HepG2 (cell line): ENCODE data around the gene ALPI. TPM values are rescaled to one million over a fixed set of nuclear protein-coding genes. Genes with fewer than 3 reads are reported as not detected.
"Not testable (repeated sequence)": the region's sequence is repeated elsewhere in the genome, so short reads cannot be mapped to it uniquely, and the experiment has no call there.

Source experiments
- ATAC-seq: fragments of 200-7000 bp; cut with Tn5 transposase; 3 replicates; pipeline ENCODE4 v1.9.1; 2020; ENCODE audit warnings: mild to moderate bottlenecking, moderate library complexity
- BruUV-seq: library from RNA; stranded (reverse); fragments of 400-500 nt; replicated peaks from 2 replicates; lab custom pipeline; 2021; lab: Mats Ljungman, UMichigan
- CTCF ChIA-PET: fragments of 300-600 bp; formaldehyde crosslinking; extraction: SDS; loops from one replicate; lab custom pipeline; 2021; ENCODE audit warnings: low total read pairs, inconsistent platforms, low intra/inter-chr PET ratio; lab: Yijun Ruan, JAX
- POLR2A ChIA-PET: fragments of 350-600 bp; sonication (Branson Sonifier 250); formaldehyde crosslinking; loops from one replicate; lab custom pipeline; 2020; ENCODE audit warnings: antibody characterized with exemption, inconsistent platforms; lab: Yijun Ruan, JAX
- DNase-seq: peaks from one replicate; pipeline ENCODE4 v3.0.0-alpha.2; 2015; ENCODE audit warnings: low spot score
- FAIRE-seq: peaks from 3 replicates; lab custom pipeline; 2011; peaks lifted over from hg19 to GRCh38; lab: Jason Lieb, UNC
- H2AFZ ChIP-seq: one replicate; pipeline ENCODE4 v1.6.1; 2011; ENCODE audit warnings: low read length, inconsistent platforms
- H3K27ac ChIP-seq: fragments of 300-600 bp; 3 replicates; pipeline ENCODE4 v1.8.0; 2011; ENCODE audit warnings: mixed run types, mild to moderate bottlenecking, mixed read lengths, low read length, inconsistent platforms; ENCODE audit not compliant: insufficient read depth; ENCODE audit errors: extremely low read length
- H3K27me3 ChIP-seq, 2 experiments: fragments of 200-600 bp in 1 of 2; 2 replicates in 1 of 2; 3 replicates in 1 of 2; pipeline versions ENCODE4 v1.6.0 to v1.8.0; 2011; ENCODE audit warnings: low read length in 2 of 2, mild to moderate bottlenecking in 2 of 2, moderate library complexity in 2 of 2, inconsistent platforms in 1 of 2; ENCODE audit not compliant: insufficient read depth in 2 of 2, control insufficient read depth in 1 of 2
- H3K36me3 ChIP-seq, 2 experiments: fragments of 200-600 bp in 1 of 2; replicated peaks in 1 of 2; 2 replicates in 1 of 2; 3 replicates in 1 of 2; pipeline versions ENCODE4 v1.5.1 to v1.8.0; 2011; ENCODE audit warnings: low read length in 2 of 2, inconsistent platforms in 1 of 2; ENCODE audit not compliant: insufficient read depth in 2 of 2, control insufficient read depth in 1 of 2
- H3K4me1 ChIP-seq: 2 replicates; pipeline ENCODE4 v1.5.1; 2012; ENCODE audit warnings: low read length, inconsistent platforms; ENCODE audit not compliant: insufficient read depth
- H3K4me2 ChIP-seq: 2 replicates; pipeline ENCODE4 v1.6.0; 2011; ENCODE audit warnings: low read depth, low read length, inconsistent platforms
- H3K4me3 ChIP-seq, 3 experiments: fragments of 200-600 bp in 1 of 3; sonication (generic), shearing (Covaris generic) in 1 of 3; replicated peaks in 1 of 3; 2 replicates each; pipeline ENCODE4 v1.5.1; 2011 to 2016; ENCODE audit warnings: low read length in 3 of 3, inconsistent platforms in 2 of 3, low read depth in 2 of 3, mild to moderate bottlenecking in 2 of 3, control low read depth in 1 of 3, mixed read lengths in 1 of 3; ENCODE audit not compliant: insufficient read depth in 1 of 3
- H3K79me2 ChIP-seq: one replicate; pipeline ENCODE4 v1.6.1; 2011; ENCODE audit warnings: low read length, inconsistent platforms; ENCODE audit not compliant: insufficient read depth
- H3K9ac ChIP-seq: 2 replicates; pipeline ENCODE4 v1.6.0; 2011; ENCODE audit warnings: mild to moderate bottlenecking, low read depth, low read length, inconsistent platforms; ENCODE audit not compliant: insufficient read depth
- H3K9me3 ChIP-seq: 2 replicates; pipeline ENCODE4 v1.5.1; 2012; ENCODE audit warnings: mild to moderate bottlenecking, low read length
- H4K20me1 ChIP-seq: 2 replicates; pipeline ENCODE4 v1.6.0; 2011; ENCODE audit warnings: inconsistent platforms, mild to moderate bottlenecking, low read length, moderate library complexity; ENCODE audit not compliant: insufficient read depth
- ELF4 ChIP-seq: sonication (generic); formaldehyde crosslinking; IDR thresholded peaks from 2 replicates; pipeline ENCODE4 v1.5.0; 2020; ENCODE audit warnings: missing genetic modification reagents, mild to moderate bottlenecking, moderate library complexity, borderline replicate concordance
- HDAC2 ChIP-seq: sonication (generic); formaldehyde crosslinking; IDR thresholded peaks from 2 replicates; pipeline ENCODE4 v1.4.0; 2020; ENCODE audit warnings: missing genetic modification reagents
- ZBTB7B ChIP-seq: sonication (generic); formaldehyde crosslinking; IDR thresholded peaks from 2 replicates; pipeline ENCODE4 v1.4.0; 2020; ENCODE audit warnings: missing genetic modification reagents
- ZIK1 ChIP-seq: sonication (generic); formaldehyde crosslinking; IDR thresholded peaks from 2 replicates; pipeline ENCODE4 v1.5.0; 2020; ENCODE audit warnings: mild to moderate bottlenecking, low read depth, missing genetic modification reagents, borderline replicate concordance
- ZNF136 ChIP-seq: sonication (generic); formaldehyde crosslinking; IDR thresholded peaks from 2 replicates; pipeline ENCODE4 v1.8.1; 2022; ENCODE audit warnings: low read depth, mild to moderate bottlenecking, moderate library complexity, missing genetic modification reagents
- ZNF414 ChIP-seq: sonication (generic); formaldehyde crosslinking; IDR thresholded peaks from 2 replicates; pipeline ENCODE4 v1.5.0; 2020; ENCODE audit warnings: missing genetic modification reagents
- ZNF598 ChIP-seq: sonication (generic); formaldehyde crosslinking; IDR thresholded peaks from 2 replicates; pipeline ENCODE4 v1.5.1; 2020; ENCODE audit warnings: mild to moderate bottlenecking, missing genetic modification reagents, borderline replicate concordance
- WGBS: methylation state at CpG from one replicate; pipeline ENCODE4 v1.1.6; 2017; ENCODE audit warnings: low lambda C conversion rate; 5-methylcytosine and 5-hydroxymethylcytosine counted together
- in situ Hi-C: cut with HindIII; loops from 2 replicates; pipeline ENCODE4 v1.10.0; 2017; ENCODE audit warnings: low pct_unique_long_range_greater_than_20kb; ENCODE audit not compliant: extremely low pct_ligation_motif_present
- intact Hi-C: fragments of 100-400 bp; cut with micrococcal nuclease; formaldehyde crosslinking; loops from one replicate; pipeline ENCODE4 v1.10.0; 2022; ENCODE audit not compliant: unreplicated experiment
- polyA plus RNA-seq, 8 experiments: library from polyadenylated mRNA; depleted of rRNA in 3 of 8; stranded (reverse) in 7 of 8; unstranded in 1 of 8; fragments of >200 nt; fragmentation: Illumina TruSeq in 4 of 8; extraction: Trizol in 4 of 8; gene quantifications; 2 replicates each; pipeline versions ENCODE4 v1.2.1 to v1.2.3, GENCODE V29; 2011 to 2016; ENCODE audit warnings: low read depth in 4 of 8, missing spikeins in 1 of 8, mixed read lengths in 1 of 8; ENCODE audit not compliant: insufficient read depth in 1 of 8
- total RNA-seq, 5 experiments: library from RNA; depleted of rRNA; stranded (reverse); fragments of >200 nt; fragmentation: Illumina TruSeq; extraction: Trizol; gene quantifications; 2 replicates each; pipeline ENCODE4 v1.2.3, GENCODE V29; 2016; ENCODE audit warnings: low read depth in 1 of 5

Gene ALPI
- total and polyA plus RNA-seq, 2 of the 13 experiments (the other 11 are each of a cell fraction or from before 2014, with no cell fraction given): not detected

- WGBS: 36% methylated on average over 9 of the region's 12 CpGs
- no peaks in the 10 kb centered on the region for H3K79me2 ChIP-seq
- intact Hi-C loops (loop anchor here (2.0 kb wide), 1 partner anchor 588 kb away; no protein-coding TSS in a partner anchor), in situ Hi-C loops (loop anchor here (5.0 kb wide), 1 partner anchor 534 kb away; no protein-coding TSS in a partner anchor)
- TF ChIP-seq HDAC2 (CRISPR knock-in tag): no peak
- TF ChIP-seq ZNF136 (CRISPR knock-in tag): no peak
- TF ChIP-seq ZIK1 (CRISPR knock-in tag): no peak
- TF ChIP-seq ZBTB7B (CRISPR knock-in tag): no peak
- TF ChIP-seq ELF4: no peak
- TF ChIP-seq ZNF414: no peak
- no peak for TF ChIP-seq ZNF598
- no peak overlapping the region for H2AFZ ChIP-seq
- H3K4me1 ChIP-seq: peaks cover 15% of the 10 kb centered on the region
- H3K27ac ChIP-seq: no peak overlapping the region
- H3K36me3 ChIP-seq: no peaks in the 10 kb centered on the region
- CTCF ChIA-PET: interaction anchor here (0.5 to 2.4 kb wide), 6 partner anchors 22 to 589 kb away, joined by 3 to 11 read pairs (median 4); no protein-coding TSS in a partner anchor
- FAIRE-seq: no peak
- H3K27me3 ChIP-seq: peaks cover 13 to 25% of the 10 kb centered on the region in 2 experiments; a peak in 3 of 5 replicates
- no peak for ATAC-seq
- DNase-seq: no peak
- BruUV-seq: no TSS peak
- no peaks in the 10 kb centered on the region for H3K9me3 ChIP-seq
- H4K20me1 ChIP-seq: no peaks in the 10 kb centered on the region
- POLR2A ChIA-PET: no interaction called here
- H3K9ac ChIP-seq: no peak overlapping the region
- no peak overlapping the region for H3K4me3 ChIP-seq
- H3K4me2 ChIP-seq: no peak overlapping the region
Measured at GRCh38 chr2:232441147-232441651, 14.8 kb upstream of the ALPI start.

GRCh38 chr2:232441922-232442321 lies 14.0 kb upstream of the ALPI start:
- H3K79me2 ChIP-seq, H3K4me2 ChIP-seq, H2AFZ ChIP-seq, H3K4me3 ChIP-seq, H3K27ac ChIP-seq, H3K9me3 ChIP-seq, H4K20me1 ChIP-seq, CTCF ChIA-PET, BruUV-seq, H3K9ac ChIP-seq, ATAC-seq, DNase-seq, POLR2A ChIA-PET, FAIRE-seq, H3K36me3 ChIP-seq: not testable (repeated sequence)
- H3K27me3 ChIP-seq: peaks cover 12 to 27% of the 10 kb centered on the region in 2 experiments; a peak in 4 of 5 replicates
- H3K4me1 ChIP-seq: peaks cover 15% of the 10 kb centered on the region
- in situ Hi-C loops: loop anchor here (5.0 kb wide), 1 partner anchor 535 kb away; no protein-coding TSS in a partner anchor
- 20% methylated on average over 3 of the region's 10 CpGs for WGBS
- intact Hi-C loops: loop anchor here (2.0 kb wide), 1 partner anchor 589 kb away; no protein-coding TSS in a partner anchor

- H3K79me2 ChIP-seq, H3K36me3 ChIP-seq, intact Hi-C loops, POLR2A ChIA-PET, FAIRE-seq, BruUV-seq, H3K27ac ChIP-seq, CTCF ChIA-PET, H2AFZ ChIP-seq, H3K4me3 ChIP-seq, ATAC-seq, H3K4me2 ChIP-seq, H4K20me1 ChIP-seq, H3K9me3 ChIP-seq, H3K9ac ChIP-seq, DNase-seq: not testable (repeated sequence)
- Histone ChIP-seq H3K27me3 (peaks cover 9 to 27% of the 10 kb centered on the region in 2 experiments; a peak in 4 of 5 replicates), H3K4me1 (peaks cover 19% of the 10 kb centered on the region)
- 33% methylated on average over 3 of the region's 13 CpGs for WGBS
- in situ Hi-C loops: loop anchor here (5.0 kb wide), 1 partner anchor 535 kb away; no protein-coding TSS in a partner anchor
Measured at GRCh38 chr2:232442431-232442830, 13.5 kb upstream of the ALPI start.
